ENCODE measurements around the gene CARM1. TPM values are rescaled to one million over a fixed set of nuclear protein-coding genes. Genes with fewer than 3 reads are reported as not detected.

CARM1 gene
- total RNA-seq, 1 experiment from 2014 or later, result 103 TPM

- Histone ChIP-seq H2AFZ (ENCODE audit: low read depth, low read length, poor library complexity, severe bottlenecking) (no peak overlapping the region), H3K27me3 (ENCODE audit: insufficient read depth, low read length) (no peaks in the 10 kb centered on the region), H3K79me2 (ENCODE audit: insufficient read depth, low read length) (no peaks in the 10 kb centered on the region), H3K9me2 (ENCODE audit: insufficient read depth) (no peaks in the 10 kb centered on the region), H4K20me1 (ENCODE audit: insufficient read depth) (no peaks in the 10 kb centered on the region), H3K4me2 (ENCODE audit: low read length) (peak overlapping the region; percentile 9; the same call in 1 of the 2 replicates), H3K4me3 (replicated peaks in 1 of 2; ENCODE audit: low read depth in 1 of 2, low read length in 2 of 2) (no peak overlapping the region), H3K27ac (ENCODE audit: low read depth, low read length) (peak overlapping the region; percentile 32; the same call in 1 of the 2 replicates), H3K9me3 (ENCODE audit: control insufficient read depth in 1 of 2, insufficient read depth in 1 of 2, low read depth in 1 of 2, low read length in 2 of 2) (no peaks in the 10 kb centered on the region), H3K4me1 (ENCODE audit: control insufficient read depth in 1 of 2, insufficient read depth in 2 of 2, low read length in 2 of 2) (peaks cover 0 to 14% of the 10 kb centered on the region in 2 experiments; a peak in 2 of 4 replicates), H3K36me3 (ENCODE audit: control insufficient read depth in 1 of 2, insufficient read depth in 2 of 2, low read length in 2 of 2) (peaks cover 20 to 31% of the 10 kb centered on the region in 2 experiments), H3K9ac (ENCODE audit: low read length) (no peak overlapping the region)
- CTCF ChIA-PET, result no interaction called here
- RAD21 ChIA-PET (ENCODE audit: low non-redundant PET in 1 of 2, low total read pairs in 2 of 2, uncharacterized antibody in 2 of 2, unreplicated experiment in 2 of 2), result interaction anchor here in 1 of 2 experiments (0.5 kb wide), 1 partner anchor 303 kb away, joined by 3 read pairs; no protein-coding TSS in a partner anchor
- TF ChIP-seq ELF1 (IDR thresholded peaks at IDR 0.05; ENCODE audit: borderline replicate concordance, low read depth) (no peak), SIN3A (IDR thresholded peaks at IDR 0.05; ENCODE audit: low read depth) (no peak), TCF7L2 (IDR thresholded peaks at IDR 0.05; ENCODE audit: borderline replicate concordance, extremely low read depth, insufficient read depth, insufficient read length) (no peak), POLR2AphosphoS5 (IDR thresholded peaks at IDR 0.05; ENCODE audit: low read depth, low read length) (no peak), CTCF (IDR thresholded peaks at IDR 0.05 in 2 of 3, conservative IDR thresholded peaks at IDR 0.05 in 1 of 3; ENCODE audit: borderline replicate concordance in 1 of 3, insufficient read depth in 1 of 3, low read depth in 2 of 3, low read length in 2 of 3) (no peak), CBX3 (IDR thresholded peaks at IDR 0.05; ENCODE audit: low read depth) (no peak)
- peak; percentile 67 for ATAC-seq
- no TSS peak for BruUV-seq (replicated peaks)
- intact Hi-C loops (cut with micrococcal nuclease), result no loop called here
- DNase-seq (ENCODE audit: low read depth, low spot score), result no peak
- POLR2A ChIA-PET, result no interaction called here
Observed at GRCh38 chr19:10915130-10916091, 44.1 kb downstream of the CARM1 start.
